IPS-18a (cell line): ENCODE results near the gene ACOT6.

Experiments
- H3K27ac ChIP-seq: one replicate; pipeline ENCODE4 v1.5.1; 2013; ENCODE audit warnings: low read length
- H3K27me3 ChIP-seq: one replicate; pipeline ENCODE4 v1.6.1; 2013; ENCODE audit warnings: mild to moderate bottlenecking, low read length; ENCODE audit not compliant: control insufficient read depth, insufficient read depth
- H3K36me3 ChIP-seq: one replicate; pipeline ENCODE4 v1.6.1; 2013; ENCODE audit warnings: low read depth, low read length; ENCODE audit not compliant: control insufficient read depth
- H3K4me1 ChIP-seq: one replicate; pipeline ENCODE4 v1.6.1; 2013; ENCODE audit warnings: low read depth, low read length; ENCODE audit not compliant: control insufficient read depth
- H3K4me3 ChIP-seq: one replicate; pipeline ENCODE4 v1.5.1; 2013; ENCODE audit warnings: low read length
- H3K9ac ChIP-seq: one replicate; pipeline ENCODE4 v1.6.1; 2013; ENCODE audit warnings: mild to moderate bottlenecking, low read length, moderate library complexity
- H3K9me3 ChIP-seq: one replicate; pipeline ENCODE4 v1.6.1; 2013; ENCODE audit warnings: low read depth, low read length; ENCODE audit not compliant: control insufficient read depth

Gene ACOT6

GRCh38 chr14:73661872-73662271 is 49.6 kb downstream of the ACOT6 start:
- Histone ChIP-seq H3K27ac (no peak overlapping the region), H3K9me3 (no peaks in the 10 kb centered on the region), H3K4me3 (no peak overlapping the region), H3K4me1 (no peaks in the 10 kb centered on the region), H3K36me3 (no peaks in the 10 kb centered on the region), H3K27me3 (no peaks in the 10 kb centered on the region), H3K9ac (no peak overlapping the region)

DNA sequence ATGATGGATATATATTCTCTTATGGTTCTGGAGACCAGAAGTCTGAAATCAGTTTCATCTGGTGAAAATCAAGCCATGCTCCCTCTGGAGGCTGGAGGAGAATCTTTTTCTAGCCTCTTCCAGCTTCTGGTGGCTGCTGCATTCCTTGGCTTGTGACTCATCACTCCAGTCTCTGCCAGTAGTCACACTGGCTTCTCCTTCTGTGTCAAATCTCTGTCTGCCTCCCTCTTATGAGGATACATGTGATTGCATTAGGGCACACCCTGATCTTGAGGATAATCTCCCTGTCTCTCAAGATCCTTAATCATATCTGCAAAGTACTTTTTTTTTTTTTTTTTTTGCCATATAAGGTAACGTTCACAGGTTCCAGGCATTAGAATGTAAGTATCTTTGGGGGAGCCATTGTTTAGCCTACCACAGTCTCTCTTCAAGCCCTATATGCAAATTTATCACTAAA is 50.2 kb downstream of the ACOT6 start:
- Histone ChIP-seq H3K4me3 (no peak overlapping the region), H3K9ac (no peak overlapping the region), H3K36me3 (no peaks in the 10 kb centered on the region), H3K27me3 (no peaks in the 10 kb centered on the region), H3K27ac (no peak overlapping the region), H3K9me3 (no peaks in the 10 kb centered on the region), H3K4me1 (no peaks in the 10 kb centered on the region)

DNA sequence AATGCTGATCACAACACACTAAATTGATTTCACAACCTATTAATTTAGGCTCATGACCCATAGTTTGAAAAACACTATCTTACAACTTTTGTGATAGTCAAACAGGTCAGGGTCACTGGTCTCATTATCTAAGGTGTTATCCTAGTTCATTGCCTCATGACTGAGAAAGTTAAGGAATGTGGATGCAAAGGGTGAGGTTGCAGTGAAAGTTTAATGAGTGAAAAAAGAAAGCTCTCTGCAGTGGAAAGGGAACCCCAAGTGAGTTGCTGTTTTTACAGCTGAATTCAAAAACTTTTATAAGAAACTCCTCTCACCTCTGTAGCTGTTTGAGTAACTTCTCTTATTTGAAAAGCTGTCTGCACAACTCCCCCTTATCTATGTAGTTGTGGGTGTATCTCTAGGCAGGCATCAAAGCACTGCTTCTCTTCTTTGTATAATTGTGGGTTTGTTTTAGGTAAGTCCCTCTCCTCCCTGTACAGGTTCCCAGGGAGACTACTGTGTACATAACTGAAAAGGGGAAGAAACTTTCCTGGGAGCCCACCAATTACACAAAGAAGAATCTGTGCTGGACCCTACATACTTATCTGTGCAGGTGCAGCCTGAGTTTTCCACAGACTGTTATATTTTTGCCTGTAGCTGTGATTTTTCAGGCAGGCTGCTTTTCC is 51.4 kb downstream of the ACOT6 start:
- H3K27ac ChIP-seq = no peak overlapping the region
- H3K27me3 ChIP-seq = no peaks in the 10 kb centered on the region
- no peaks in the 10 kb centered on the region for H3K4me1 ChIP-seq
- H3K36me3 ChIP-seq = no peaks in the 10 kb centered on the region
- H3K4me3 ChIP-seq = no peak overlapping the region
- H3K9me3 ChIP-seq = no peaks in the 10 kb centered on the region
- no peak overlapping the region for H3K9ac ChIP-seq

DNA sequence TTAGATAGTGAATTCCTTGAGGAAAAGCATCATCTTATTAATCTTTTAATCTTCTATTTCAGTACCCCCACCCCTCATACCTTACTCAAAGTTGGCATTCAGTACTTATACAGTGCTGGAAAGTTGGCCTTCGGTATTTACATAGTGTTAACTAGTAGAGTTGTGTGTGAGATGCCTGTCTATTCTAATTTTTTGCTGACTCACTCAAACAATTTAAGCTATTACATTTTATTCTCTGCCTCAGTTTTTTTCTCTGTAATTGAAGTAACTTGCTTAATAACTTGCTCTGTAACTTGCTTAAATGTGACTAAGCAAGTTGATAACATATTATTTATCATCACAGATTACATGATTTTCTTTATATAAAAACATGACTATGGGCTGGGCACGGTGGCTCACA is 52.8 kb downstream of the ACOT6 start:
- Histone ChIP-seq H3K4me1 (no peaks in the 10 kb centered on the region), H3K27me3 (no peaks in the 10 kb centered on the region), H3K4me3 (no peak overlapping the region), H3K36me3 (no peaks in the 10 kb centered on the region), H3K9ac (no peak overlapping the region), H3K9me3 (no peaks in the 10 kb centered on the region), H3K27ac (no peak overlapping the region)

- no peak overlapping the region for H3K27ac ChIP-seq
- no peaks in the 10 kb centered on the region for H3K9me3 ChIP-seq
- H3K4me1 ChIP-seq = no peaks in the 10 kb centered on the region
- H3K4me3 ChIP-seq = no peak overlapping the region
- no peaks in the 10 kb centered on the region for H3K36me3 ChIP-seq
- no peaks in the 10 kb centered on the region for H3K27me3 ChIP-seq
- H3K9ac ChIP-seq = no peak overlapping the region
Observed at GRCh38 chr14:73666583-73666982, 54.3 kb downstream of the ACOT6 start.

DNA sequence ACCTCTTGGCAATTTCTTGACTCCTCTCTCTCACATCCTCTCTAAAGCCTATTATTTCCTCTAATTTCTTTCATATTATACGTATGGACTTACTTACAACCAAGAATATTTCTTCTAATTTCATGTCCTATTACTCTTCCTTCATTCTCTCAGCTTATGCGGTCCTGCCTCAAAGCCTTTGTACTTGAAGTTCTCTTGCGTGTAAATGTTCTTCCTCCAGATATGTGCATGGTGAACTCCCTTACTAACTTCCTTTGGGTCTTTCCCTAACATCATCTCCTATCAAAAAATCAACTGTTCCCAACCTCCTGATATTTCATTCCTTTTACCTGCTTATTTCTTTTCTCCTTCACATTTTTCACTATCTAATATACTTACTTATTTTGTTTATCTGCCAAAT is 55.5 kb downstream of the ACOT6 start:
- Histone ChIP-seq H3K9ac (no peak overlapping the region), H3K27ac (no peak overlapping the region), H3K4me1 (no peaks in the 10 kb centered on the region), H3K36me3 (no peaks in the 10 kb centered on the region), H3K9me3 (no peaks in the 10 kb centered on the region), H3K4me3 (no peak overlapping the region), H3K27me3 (no peaks in the 10 kb centered on the region)
